Endothelial cell of umbilical vein (primary cell): ENCODE data around the gene SREBF1.

Experiments
- CTCF ChIP-seq, 2 donors: IDR thresholded peaks; 1 replicate in 1 of 2; 2 replicates in 1 of 2; pipeline ENCODE4 v1.5.1; 2011; ENCODE audit warnings: low read length in 2 of 2, mild to moderate bottlenecking in 2 of 2, moderate library complexity in 2 of 2, control low read depth in 1 of 2, inconsistent platforms in 1 of 2, low read depth in 1 of 2; ENCODE audit not compliant: insufficient read depth in 1 of 2; ENCODE audit errors: extremely low read depth in 1 of 2
- EZH2 ChIP-seq: IDR thresholded peaks from 2 replicates; pipeline ENCODE4 v1.6.1; 2012; ENCODE audit warnings: borderline replicate concordance, low read depth, mild to moderate bottlenecking, moderate library complexity, low read length, inconsistent platforms; ENCODE audit not compliant: severe bottlenecking
- POLR2AphosphoS5 ChIP-seq: IDR thresholded peaks from 2 replicates; pipeline ENCODE4 v1.6.1; 2012; ENCODE audit warnings: low read depth, mild to moderate bottlenecking, control low read depth, low read length, moderate library complexity; ENCODE audit not compliant: insufficient read depth

GRCh38 chr17:17771498-17772201 is 65.1 kb downstream of the SREBF1 start:
- TF ChIP-seq CTCF (IDR thresholded peaks at IDR 0.05; ENCODE audit: extremely low read depth in 1 of 2, insufficient read depth in 1 of 2, low read depth in 1 of 2, low read length in 2 of 2) (no peak), POLR2AphosphoS5 (no peak), EZH2 (no peak)
